ENCODE data around the gene RHBDF2.

RHBDF2 gene

GRCh38 chr17:76432712-76433336, 68.4 kb downstream of the RHBDF2 start:
- DNase-seq: peak; percentile 26

- DNase-seq: no peak
These were observed 69.2 kb downstream of the RHBDF2 start for GRCh38 chr17:76432004-76432403.

GRCh38 chr17:76431509-76431908, 69.7 kb downstream of the RHBDF2 start:
- no peak for DNase-seq

- no peak for DNase-seq
These were observed 72.7 kb downstream of the RHBDF2 start for GRCh38 chr17:76428511-76428910.

GRCh38 chr17:76427501-76428231, 73.6 kb downstream of the RHBDF2 start:
- no peak for DNase-seq

- no peak for DNase-seq
These were observed 74.4 kb downstream of the RHBDF2 start for GRCh38 chr17:76426853-76427252.

GRCh38 chr17:76422860-76423259, 78.4 kb downstream of the RHBDF2 start:
- DNase-seq: no peak

GRCh38 chr17:76422406-76422805, 78.8 kb downstream of the RHBDF2 start:
- DNase-seq: no peak

GRCh38 chr17:76421044-76421407, 80.2 kb downstream of the RHBDF2 start:
- DNase-seq: no peak

Measured in NCI-H510A treated with DMSO at 0.1 percent for 48 hours (cell line).